ENCODE data around the gene ANAPC13. TPM values are rescaled to one million over a fixed set of nuclear protein-coding genes. Genes with fewer than 3 reads are reported as not detected.

ANAPC13 gene
- total RNA-seq, 2 experiments from 2014 or later = 29.8 to 50.6 TPM

- H3K36me3 ChIP-seq (ENCODE audit: insufficient read depth, low read length) = no peaks in the 10 kb centered on the region
- CTCF ChIA-PET (ENCODE audit: unreplicated experiment) = interaction anchor here (0.5 kb wide), 1 partner anchor 142 kb away, joined by 3 read pairs; no protein-coding TSS in a partner anchor
- H4K20me1 ChIP-seq (ENCODE audit: insufficient read depth, low read length) = no peaks in the 10 kb centered on the region
- no peak overlapping the region for H3K27ac ChIP-seq (ENCODE audit: low read depth, low read length, poor library complexity, severe bottlenecking)
- H3K4me1 ChIP-seq (ENCODE audit: insufficient read depth, low read length, poor library complexity, severe bottlenecking) = no peaks in the 10 kb centered on the region
- no peak overlapping the region for H2AFZ ChIP-seq (ENCODE audit: low read length)
- H3K4me2 ChIP-seq (ENCODE audit: low read length) = no peak overlapping the region
- POLR2A ChIA-PET = interaction anchor here (0.7 kb wide), 1 partner anchor 1060 kb away, joined by 5 read pairs; the partner anchor contains the start of gene BFSP2
- no peaks in the 10 kb centered on the region for H3K79me2 ChIP-seq (ENCODE audit: insufficient read depth, low read depth, low read length)
- BruUV-seq (replicated peaks) = no TSS peak
- no peak for DNase-seq (ENCODE audit: low spot score)
- no peaks in the 10 kb centered on the region for H3K9me3 ChIP-seq (ENCODE audit: low read length)
- no peaks in the 10 kb centered on the region for H3K9me2 ChIP-seq (ENCODE audit: insufficient read depth, low read length)
- H3K4me3 ChIP-seq (ENCODE audit: low read depth, low read length, poor library complexity, severe bottlenecking) = no peak overlapping the region
- no peak for TF ChIP-seq EZH2phosphoT487 (IDR thresholded peaks at IDR 0.05; ENCODE audit: borderline replicate concordance, low read depth, low read length)
- TF ChIP-seq CTCF (conservative IDR thresholded peaks at IDR 0.05; ENCODE audit: low read length) = no peak
- intact Hi-C loops (cut with micrococcal nuclease; ENCODE audit: unreplicated experiment) = no loop called here
These were observed 26.2 kb downstream of the ANAPC13 start for GRCh38 chr3:134459562-134459961.

GRCh38 chr3:134458406-134458945 lies 27.3 kb downstream of the ANAPC13 start:
- BruUV-seq (replicated peaks) = no TSS peak
- Histone ChIP-seq H3K36me3 (ENCODE audit: insufficient read depth, low read length) (no peaks in the 10 kb centered on the region), H4K20me1 (ENCODE audit: insufficient read depth, low read length) (no peaks in the 10 kb centered on the region), H3K4me2 (ENCODE audit: low read length) (no peak overlapping the region), H3K4me3 (ENCODE audit: low read depth, low read length, poor library complexity, severe bottlenecking) (no peak overlapping the region), H2AFZ (ENCODE audit: low read length) (no peak overlapping the region), H3K27ac (ENCODE audit: low read depth, low read length, poor library complexity, severe bottlenecking) (no peak overlapping the region), H3K9me3 (ENCODE audit: low read length) (no peaks in the 10 kb centered on the region), H3K9me2 (ENCODE audit: insufficient read depth, low read length) (no peaks in the 10 kb centered on the region), H3K79me2 (ENCODE audit: insufficient read depth, low read depth, low read length) (no peaks in the 10 kb centered on the region), H3K4me1 (ENCODE audit: insufficient read depth, low read length, poor library complexity, severe bottlenecking) (no peaks in the 10 kb centered on the region)
- ChIA-PET POLR2A (interaction anchor here (0.6 kb wide), 1 partner anchor 33 kb away, joined by 3 read pairs; no protein-coding TSS in a partner anchor), CTCF (ENCODE audit: unreplicated experiment) (no interaction called here)
- intact Hi-C loops (cut with micrococcal nuclease; ENCODE audit: unreplicated experiment) = no loop called here
- DNase-seq (ENCODE audit: low spot score) = no peak
- TF ChIP-seq CTCF (conservative IDR thresholded peaks at IDR 0.05; ENCODE audit: low read length) (no peak), EZH2phosphoT487 (IDR thresholded peaks at IDR 0.05; ENCODE audit: borderline replicate concordance, low read depth, low read length) (no peak)

GRCh38 chr3:134457376-134458074 lies 28.3 kb downstream of the ANAPC13 start:
- H3K9me3 ChIP-seq (ENCODE audit: low read length) = no peaks in the 10 kb centered on the region
- no TSS peak for BruUV-seq (replicated peaks)
- H3K27ac ChIP-seq (ENCODE audit: low read depth, low read length, poor library complexity, severe bottlenecking) = no peak overlapping the region
- no peaks in the 10 kb centered on the region for H3K79me2 ChIP-seq (ENCODE audit: insufficient read depth, low read depth, low read length)
- H3K4me1 ChIP-seq (ENCODE audit: insufficient read depth, low read length, poor library complexity, severe bottlenecking) = no peaks in the 10 kb centered on the region
- no peaks in the 10 kb centered on the region for H3K36me3 ChIP-seq (ENCODE audit: insufficient read depth, low read length)
- H4K20me1 ChIP-seq (ENCODE audit: insufficient read depth, low read length) = no peaks in the 10 kb centered on the region
- no peak overlapping the region for H2AFZ ChIP-seq (ENCODE audit: low read length)
- no peak overlapping the region for H3K4me2 ChIP-seq (ENCODE audit: low read length)
- H3K4me3 ChIP-seq (ENCODE audit: low read depth, low read length, poor library complexity, severe bottlenecking) = no peak overlapping the region
- CTCF ChIA-PET (ENCODE audit: unreplicated experiment) = no interaction called here
- intact Hi-C loops (cut with micrococcal nuclease; ENCODE audit: unreplicated experiment) = no loop called here
- no peaks in the 10 kb centered on the region for H3K9me2 ChIP-seq (ENCODE audit: insufficient read depth, low read length)
- TF ChIP-seq CTCF (conservative IDR thresholded peaks at IDR 0.05; ENCODE audit: low read length) = no peak
- no peak for TF ChIP-seq EZH2phosphoT487 (IDR thresholded peaks at IDR 0.05; ENCODE audit: borderline replicate concordance, low read depth, low read length)
- no peak for DNase-seq (ENCODE audit: low spot score)
- POLR2A ChIA-PET = interaction anchor here (0.6 kb wide), 1 partner anchor 10 kb away, joined by 6 read pairs; no protein-coding TSS in a partner anchor
